Measurements from ENCODE around the gene XXYLT1.
"Not testable (repeated sequence)": the region's sequence is repeated elsewhere in the genome, so short reads cannot be mapped to it uniquely, and the experiment has no call there.

Gene XXYLT1, protein sequence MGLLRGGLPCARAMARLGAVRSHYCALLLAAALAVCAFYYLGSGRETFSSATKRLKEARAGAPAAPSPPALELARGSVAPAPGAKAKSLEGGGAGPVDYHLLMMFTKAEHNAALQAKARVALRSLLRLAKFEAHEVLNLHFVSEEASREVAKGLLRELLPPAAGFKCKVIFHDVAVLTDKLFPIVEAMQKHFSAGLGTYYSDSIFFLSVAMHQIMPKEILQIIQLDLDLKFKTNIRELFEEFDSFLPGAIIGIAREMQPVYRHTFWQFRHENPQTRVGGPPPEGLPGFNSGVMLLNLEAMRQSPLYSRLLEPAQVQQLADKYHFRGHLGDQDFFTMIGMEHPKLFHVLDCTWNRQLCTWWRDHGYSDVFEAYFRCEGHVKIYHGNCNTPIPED

DNA sequence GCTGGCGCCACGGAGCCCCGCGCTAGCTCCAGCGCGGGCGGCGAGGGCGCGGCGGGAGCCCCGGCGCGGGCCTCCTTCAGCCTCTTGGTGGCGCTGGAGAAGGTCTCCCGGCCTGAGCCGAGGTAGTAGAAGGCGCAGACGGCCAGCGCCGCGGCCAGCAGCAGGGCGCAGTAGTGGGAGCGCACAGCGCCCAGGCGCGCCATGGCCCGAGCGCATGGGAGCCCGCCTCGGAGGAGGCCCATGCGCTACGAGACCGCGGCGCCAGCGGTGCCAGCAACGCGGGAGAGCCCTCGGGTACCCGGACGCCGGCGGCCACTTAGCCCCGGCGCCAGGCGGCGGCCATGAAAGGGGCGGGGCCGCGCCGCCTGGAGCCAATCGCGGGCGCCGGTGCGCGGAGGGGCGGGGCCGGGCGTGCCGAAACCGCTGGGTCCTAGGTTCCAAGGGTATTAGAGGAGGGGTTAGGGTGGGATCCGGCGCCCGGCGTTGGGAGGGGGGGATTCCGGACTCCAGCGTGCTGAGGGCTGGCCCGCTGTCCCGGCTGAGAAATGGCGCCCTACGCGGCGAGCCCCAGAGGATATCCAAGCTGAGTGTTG is at the start of gene XXYLT1:
Gene XXYLT1, minus strand, starts transcription at position 343 of the 593 bp plus-strand sequence. Its CDS starts 101 bp downstream, at position 242.
- peak; percentile 86 for DNase-seq

DNA sequence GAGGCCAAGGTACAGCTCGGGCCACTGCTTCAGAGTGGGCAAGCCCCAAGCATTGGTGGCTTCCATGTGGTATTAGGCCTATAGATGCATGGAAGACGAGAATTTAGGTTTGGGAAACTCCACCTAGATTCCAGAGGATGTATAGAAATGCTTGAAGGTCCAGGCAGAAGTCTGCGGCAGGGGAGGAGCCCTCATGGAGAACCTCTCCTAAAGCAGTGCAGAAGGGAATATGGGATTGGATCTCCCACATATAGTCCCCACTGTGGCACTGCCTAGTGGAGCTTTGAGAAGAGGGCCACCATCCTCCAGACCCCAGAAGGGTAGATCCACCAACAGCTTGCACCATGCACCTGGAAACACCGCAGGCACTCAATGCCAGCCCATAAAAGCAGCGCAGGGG is 48.1 kb upstream of the XXYLT1 start:
- no peak for DNase-seq

DNA sequence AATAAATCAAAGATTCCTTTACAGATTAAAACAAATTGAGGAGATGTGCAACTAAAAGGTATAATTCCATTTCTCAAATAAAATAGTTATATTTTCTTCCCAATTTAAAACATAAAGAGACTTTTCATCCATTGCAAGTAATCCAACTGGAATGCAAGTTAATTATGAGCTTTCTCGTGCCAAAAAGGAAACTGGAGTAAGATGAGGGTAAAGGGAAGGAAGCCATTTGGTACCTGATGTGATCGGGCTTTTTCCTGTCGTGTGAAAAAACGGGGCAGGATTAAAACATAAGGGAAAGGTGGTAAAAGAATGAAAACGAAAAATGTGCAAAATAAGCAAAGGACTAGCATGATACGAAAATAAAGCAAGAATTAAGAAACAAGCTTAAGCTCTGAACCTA is 41.8 kb upstream of the XXYLT1 start:
- no peak for DNase-seq

GRCh38 chr3:195307711-195308110 is 36.8 kb upstream of the XXYLT1 start:
- no peak for DNase-seq

GRCh38 chr3:195306369-195306768 is 35.4 kb upstream of the XXYLT1 start:
- DNase-seq: no peak

DNA sequence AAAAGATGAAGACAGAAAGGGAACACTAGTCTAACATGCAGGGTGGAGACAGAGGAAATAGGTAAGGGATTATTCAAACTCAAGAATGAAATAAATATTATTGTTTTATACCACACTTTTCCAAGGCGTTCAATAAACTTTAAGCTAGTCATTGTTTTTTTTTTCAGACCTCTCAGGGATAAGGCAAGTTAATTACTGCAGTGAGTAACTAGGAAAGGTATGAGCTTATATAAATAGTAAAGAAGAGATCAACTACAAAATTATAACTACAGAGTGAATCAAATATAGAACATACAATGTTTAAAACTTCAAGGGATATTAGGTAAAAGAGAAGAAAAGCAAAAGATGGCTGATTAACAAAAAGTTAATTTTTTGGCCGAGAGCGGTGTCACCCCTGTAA is 31.5 kb upstream of the XXYLT1 start:
- DNase-seq: no peak

DNA sequence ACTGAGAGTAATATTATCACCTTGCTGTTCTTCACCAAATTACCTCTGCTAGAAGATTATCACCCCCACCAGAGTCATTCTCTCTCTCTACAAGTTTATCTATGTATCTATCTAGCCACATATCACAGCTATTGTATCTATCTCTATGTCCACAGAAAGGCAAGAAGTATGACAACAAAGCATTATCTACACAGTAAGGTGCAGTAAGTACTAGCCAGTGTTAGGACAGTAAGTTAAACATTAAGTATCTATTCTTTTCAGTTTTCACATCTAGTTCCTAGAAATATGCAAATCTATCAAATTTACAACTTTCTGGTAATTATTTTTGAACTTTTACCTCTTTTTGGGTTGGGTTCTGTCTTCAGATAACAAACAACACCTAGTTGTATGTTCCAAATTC is 26.5 kb upstream of the XXYLT1 start:
- DNase-seq: no peak

DNA sequence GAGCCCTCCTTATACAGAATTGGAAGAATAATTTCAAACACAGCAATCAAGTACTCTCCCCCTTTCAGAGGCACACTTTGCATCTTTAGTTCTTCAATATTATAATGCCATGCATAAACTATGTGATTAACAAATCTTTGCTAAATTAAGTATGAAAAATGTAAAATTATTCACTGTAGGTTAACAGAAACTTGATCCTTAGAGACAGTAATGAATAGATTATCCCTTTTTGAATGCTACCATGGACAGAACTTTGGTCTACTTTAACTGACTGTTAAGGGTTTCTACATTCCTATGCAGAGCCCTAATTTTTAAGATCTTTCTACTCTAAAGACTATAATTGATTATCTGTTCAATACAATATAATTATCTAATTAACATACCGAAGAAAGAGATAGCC is 25.7 kb upstream of the XXYLT1 start:
- DNase-seq: no peak

DNA sequence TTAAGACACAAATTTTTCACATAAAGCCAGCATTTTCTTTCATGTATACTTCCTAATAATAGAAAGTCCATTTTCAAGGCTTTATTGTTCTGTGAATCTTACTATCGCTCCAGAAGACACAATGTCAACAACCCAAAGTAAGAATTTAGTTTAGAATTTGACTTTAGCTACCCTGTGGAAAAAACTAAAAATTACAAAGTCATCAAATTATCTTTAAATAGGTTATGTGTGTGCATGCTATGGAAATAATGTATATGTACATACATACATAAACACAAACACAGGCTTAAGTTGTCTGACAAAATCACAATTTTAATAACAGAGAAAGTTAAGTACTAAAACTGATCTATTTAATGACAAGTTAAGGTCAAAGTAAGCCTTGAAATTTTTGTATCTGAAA is 20.2 kb upstream of the XXYLT1 start:
- no peak for DNase-seq

DNA sequence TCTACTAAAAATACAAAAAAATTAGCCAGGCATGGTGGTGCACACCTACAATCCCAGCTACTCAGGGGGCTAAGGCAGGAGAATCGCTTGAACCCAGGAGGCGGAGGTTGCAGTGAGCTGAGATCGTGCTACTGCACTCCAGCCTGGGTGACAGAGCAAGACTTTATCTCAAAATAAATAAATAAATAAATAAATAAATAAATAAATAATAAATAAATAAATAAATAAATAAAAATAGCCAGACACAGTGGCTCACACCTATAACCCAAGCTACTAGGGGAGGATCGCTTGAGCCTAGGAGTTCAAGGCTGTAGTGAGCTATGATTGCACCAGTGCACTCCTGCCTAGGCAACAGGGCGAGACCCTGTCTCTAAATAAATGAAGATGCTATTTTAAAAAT is 19.7 kb upstream of the XXYLT1 start:
- not testable (repeated sequence) for DNase-seq

GRCh38 chr3:195286115-195286872 is 15.3 kb upstream of the XXYLT1 start:
- no peak for DNase-seq

DNA sequence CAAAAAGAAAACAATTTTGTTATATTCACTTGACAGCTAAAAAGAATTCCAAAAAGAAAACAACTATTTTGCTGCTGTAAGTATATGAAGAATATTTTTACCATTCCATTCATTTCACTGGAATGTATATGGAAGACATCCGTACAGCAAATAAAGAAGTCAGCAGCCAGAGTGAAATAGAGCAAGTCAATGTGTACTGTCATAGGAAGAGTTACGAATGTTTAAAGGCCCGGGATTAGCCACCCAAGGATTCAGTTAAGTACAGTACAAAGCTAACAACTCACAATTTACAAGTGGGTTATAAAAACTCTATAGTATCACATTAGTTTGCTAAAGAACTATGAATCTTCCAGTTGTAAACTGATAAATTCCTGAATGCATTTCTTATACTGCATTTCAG is 14.4 kb upstream of the XXYLT1 start:
- no peak for DNase-seq

DNA sequence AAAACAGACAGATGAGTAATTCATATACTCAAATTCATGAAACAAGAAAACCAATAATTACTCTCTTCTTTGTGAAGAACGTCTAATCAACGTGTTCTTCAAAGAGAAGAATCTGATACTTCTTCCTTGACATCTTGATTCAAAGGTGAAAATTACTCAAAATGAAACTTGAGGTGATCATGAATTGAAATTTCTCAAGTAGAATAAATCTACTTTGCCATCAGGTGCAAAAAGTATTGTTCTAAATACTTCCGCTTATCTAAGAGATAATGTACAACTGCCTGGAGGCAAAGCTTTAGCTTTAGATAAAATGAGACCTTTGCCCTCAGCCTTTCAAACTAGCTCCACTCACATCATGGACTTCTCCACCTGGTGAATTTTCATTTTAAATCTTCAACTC is 13.9 kb upstream of the XXYLT1 start:
- no peak for DNase-seq

GRCh38 chr3:195282961-195283360 is 12.0 kb upstream of the XXYLT1 start:
- no peak for DNase-seq

DNA sequence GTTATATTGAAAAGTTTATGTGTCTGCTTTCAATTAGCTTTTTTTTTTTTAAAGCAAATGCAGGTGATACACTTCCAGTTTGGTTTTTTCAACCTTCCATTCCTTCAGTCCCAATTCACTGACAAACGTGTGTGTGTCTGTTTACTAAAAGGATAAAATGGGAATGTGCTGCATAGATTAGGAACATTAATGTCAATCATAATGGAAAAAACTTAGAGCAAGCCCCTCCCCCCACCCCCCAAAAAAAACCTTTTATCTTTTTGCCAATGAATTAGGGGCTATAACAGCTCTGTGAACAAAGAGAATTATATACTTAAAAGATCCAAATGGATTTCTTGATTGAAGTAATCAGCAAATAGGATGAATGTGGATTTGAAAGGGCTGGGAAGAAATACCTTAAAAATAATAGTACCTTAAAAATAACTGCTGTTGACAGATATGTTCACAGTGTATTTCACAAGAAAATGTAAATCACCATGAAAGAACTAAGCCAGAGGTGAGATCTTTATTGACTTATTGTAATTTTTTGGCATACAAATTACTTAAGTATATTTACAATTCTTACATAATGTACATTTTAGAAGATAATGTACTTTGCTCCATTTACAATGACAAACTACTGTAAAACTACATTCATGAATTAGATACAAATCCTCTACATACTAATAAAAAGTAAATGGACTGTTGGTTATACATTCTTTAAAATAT is 3.5 kb upstream of the XXYLT1 start:
- no peak for DNase-seq

GRCh38 chr3:195271410-195272243 is 668 bp upstream of the XXYLT1 start:
- peak; percentile 87 for DNase-seq

DNA sequence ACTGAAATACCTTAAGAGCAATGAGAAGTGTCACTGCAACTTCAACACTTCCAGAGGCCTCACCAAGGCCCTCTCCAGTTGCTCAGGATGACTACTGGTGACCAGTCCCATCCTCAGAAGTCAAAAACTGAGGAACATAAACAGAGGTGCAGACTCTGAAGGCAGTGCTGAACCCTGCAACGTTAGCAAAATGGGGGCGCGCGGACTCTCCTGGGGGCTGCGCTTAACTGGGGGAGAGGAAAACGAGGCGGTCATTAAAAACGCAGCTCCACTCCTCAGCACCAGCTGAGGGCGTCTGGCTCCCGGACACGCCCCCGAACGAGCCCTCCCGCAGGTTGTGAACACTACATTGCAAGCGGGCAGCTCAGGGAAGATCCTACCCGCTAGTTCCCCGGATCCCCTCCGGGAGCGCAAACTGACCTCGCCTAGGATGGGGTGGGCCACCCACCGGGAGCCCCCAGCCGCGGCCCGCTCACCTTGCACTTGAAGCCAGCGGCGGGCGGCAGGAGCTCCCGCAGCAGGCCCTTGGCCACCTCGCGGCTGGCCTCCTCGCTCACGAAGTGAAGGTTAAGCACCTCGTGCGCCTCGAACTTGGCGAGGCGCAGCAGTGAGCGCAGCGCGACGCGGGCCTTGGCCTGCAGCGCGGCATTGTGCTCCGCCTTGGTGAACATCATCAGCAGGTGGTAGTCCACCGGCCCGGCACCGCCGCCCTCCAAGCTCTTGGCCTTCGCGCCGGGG is 711 bp downstream of the XXYLT1 start:
- DNase-seq: peak; percentile 58

- DNase-seq: no peak
These were observed 1.4 kb downstream of the XXYLT1 start for GRCh38 chr3:195269375-195270078.

DNA sequence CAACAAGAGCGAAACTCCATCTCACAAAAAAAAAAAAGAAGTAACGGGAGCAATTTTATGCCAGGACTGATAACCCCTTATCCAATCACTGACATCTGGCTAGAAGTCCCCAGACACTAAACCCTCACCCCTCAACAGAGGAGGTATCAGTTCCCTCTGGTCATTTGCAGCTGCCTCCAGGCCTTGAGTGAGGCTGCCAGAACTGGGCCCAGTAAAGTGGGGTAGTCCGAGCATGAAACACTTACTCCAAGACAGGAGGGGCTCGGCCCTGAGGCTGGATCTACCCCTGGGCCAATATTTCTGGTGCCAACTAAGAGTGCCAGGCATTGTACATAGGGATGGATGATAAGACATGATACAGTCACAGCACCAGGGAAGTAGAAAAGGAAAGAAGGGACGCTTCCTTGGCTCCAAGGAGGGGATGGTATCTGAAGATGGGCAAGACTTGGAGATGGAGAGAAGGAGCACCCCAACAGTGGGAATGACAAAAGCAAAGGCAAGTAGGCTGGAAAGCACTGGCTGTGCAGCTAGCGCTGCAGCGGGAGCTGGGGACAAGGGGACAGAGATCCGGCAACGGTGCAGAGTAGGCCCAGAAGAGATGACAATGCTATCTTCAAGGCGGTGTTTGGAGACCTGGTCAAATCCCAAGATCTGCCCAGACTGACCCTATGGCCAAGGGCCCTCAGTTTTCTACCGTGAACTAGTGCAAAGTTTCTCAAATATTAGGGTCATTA is 2.2 kb downstream of the XXYLT1 start:
- DNase-seq: no peak

DNA sequence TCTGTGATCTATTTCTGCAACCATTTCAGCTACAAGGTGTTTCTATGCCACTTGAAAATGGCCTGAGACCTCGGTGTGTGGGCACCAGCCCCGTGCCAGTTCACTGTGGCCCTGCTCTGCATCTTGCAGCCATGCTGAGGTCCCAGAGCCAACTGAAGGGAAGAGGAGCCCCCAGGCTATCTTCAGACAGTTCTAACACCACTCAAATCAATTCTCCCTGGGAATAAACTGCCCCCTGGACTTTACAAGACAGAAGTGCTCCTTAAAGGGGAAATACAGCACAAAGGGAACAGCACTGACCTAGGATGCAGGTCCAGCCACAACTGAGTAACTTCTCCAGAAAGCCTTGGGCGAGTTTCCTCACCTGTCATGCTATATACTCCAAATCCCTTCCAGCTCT is 3.9 kb downstream of the XXYLT1 start:
- DNase-seq: no peak

Measured in NCI-H2171 treated with DMSO at 0.1 percent for 48 hours (cell line).